GM12873 (cell line): ENCODE data around the gene OLFML1.

Source experiments
- TF ChIP-seq, protein P1 (sequence below): IDR thresholded peaks from 2 replicates; pipeline ENCODE4 v1.5.1; 2012; ENCODE audit warnings: low read depth, mild to moderate bottlenecking, moderate library complexity, low read length, control low read depth; ENCODE audit not compliant: insufficient read depth; ENCODE audit errors: missing control alignments

Gene OLFML1

DNA sequence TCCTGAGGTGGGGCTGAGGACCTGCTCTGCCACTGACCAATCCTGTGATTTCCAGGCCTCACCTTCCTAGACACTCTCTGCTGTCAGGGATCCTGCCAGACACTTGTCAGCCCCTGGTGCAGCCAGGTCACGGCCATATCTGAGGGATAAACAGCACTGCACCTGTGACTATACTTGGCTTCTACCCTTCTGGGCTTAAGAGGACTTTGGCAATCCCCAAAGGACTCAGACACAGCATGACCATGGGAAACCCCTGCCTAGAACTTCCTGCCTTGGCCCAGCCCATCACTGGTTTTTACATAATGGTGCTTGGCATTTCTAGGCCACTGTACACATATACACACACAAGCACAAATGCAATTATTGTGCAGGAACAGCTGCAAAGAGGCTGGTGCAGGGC lies 11.6 kb upstream of the OLFML1 start:
- TF ChIP-seq, protein P1, sequence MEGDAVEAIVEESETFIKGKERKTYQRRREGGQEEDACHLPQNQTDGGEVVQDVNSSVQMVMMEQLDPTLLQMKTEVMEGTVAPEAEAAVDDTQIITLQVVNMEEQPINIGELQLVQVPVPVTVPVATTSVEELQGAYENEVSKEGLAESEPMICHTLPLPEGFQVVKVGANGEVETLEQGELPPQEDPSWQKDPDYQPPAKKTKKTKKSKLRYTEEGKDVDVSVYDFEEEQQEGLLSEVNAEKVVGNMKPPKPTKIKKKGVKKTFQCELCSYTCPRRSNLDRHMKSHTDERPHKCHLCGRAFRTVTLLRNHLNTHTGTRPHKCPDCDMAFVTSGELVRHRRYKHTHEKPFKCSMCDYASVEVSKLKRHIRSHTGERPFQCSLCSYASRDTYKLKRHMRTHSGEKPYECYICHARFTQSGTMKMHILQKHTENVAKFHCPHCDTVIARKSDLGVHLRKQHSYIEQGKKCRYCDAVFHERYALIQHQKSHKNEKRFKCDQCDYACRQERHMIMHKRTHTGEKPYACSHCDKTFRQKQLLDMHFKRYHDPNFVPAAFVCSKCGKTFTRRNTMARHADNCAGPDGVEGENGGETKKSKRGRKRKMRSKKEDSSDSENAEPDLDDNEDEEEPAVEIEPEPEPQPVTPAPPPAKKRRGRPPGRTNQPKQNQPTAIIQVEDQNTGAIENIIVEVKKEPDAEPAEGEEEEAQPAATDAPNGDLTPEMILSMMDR = no peak

DNA sequence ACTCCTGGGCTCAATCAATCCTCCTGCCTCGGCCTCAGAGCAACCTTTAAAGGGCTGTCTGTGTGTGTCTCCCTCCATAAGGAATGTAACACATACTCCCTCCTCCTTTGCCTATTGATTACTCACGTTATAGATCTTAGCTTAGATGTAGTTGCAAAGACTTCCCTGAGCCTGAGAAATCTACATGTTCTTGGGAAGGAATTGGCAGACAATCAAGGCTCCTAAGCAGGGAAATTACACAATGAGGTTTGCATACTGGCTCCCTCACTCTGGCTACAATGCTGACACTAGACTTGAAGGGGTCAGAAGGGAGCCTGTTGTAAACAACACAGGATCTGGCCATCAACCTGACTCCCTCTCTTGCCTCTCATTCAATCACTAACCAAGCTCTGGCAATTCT lies 5.2 kb upstream of the OLFML1 start:
- TF ChIP-seq, protein P1 = no peak

- TF ChIP-seq, protein P1 = no peak
Measured at GRCh38 chr11:7484131-7484530, 1.2 kb upstream of the OLFML1 start.

GRCh38 chr11:7484645-7485044 lies 661 bp upstream of the OLFML1 start:
- TF ChIP-seq, protein P1 = no peak

DNA sequence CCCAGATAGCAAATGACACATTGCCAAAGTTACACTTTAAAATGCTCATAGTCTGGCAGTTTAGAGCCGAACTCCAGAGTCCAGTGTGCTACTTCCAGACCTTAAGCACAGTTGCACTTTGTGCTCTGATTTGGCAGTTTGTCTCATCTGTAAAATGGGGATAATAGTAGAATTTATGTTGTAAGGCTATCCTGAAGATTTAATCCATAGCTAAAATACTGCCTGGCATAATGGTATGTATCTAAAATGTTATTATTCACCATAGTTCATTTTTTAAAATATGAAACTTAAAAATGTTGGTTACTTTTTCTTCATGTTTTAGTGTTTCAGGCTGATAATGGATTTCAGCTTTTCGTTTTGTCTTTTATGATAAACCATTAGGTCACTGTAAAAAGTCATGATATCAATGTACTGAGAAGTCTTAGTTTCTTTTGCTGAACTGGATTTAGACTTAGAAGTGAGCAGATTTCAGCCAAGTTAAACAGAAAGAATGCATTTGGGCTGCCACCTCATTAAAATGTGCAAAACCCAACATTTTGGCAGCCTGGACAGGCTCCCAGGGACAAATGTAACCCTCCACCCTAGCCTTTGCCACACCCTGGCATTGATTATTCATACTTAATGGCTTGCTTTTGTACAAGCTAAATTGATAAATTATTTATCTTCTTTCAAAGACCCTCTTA lies 933 bp downstream of the OLFML1 start:
- TF ChIP-seq, protein P1 = no peak

- TF ChIP-seq, protein P1 = no peak
Measured at GRCh38 chr11:7486781-7487140, 1.5 kb downstream of the OLFML1 start.

DNA sequence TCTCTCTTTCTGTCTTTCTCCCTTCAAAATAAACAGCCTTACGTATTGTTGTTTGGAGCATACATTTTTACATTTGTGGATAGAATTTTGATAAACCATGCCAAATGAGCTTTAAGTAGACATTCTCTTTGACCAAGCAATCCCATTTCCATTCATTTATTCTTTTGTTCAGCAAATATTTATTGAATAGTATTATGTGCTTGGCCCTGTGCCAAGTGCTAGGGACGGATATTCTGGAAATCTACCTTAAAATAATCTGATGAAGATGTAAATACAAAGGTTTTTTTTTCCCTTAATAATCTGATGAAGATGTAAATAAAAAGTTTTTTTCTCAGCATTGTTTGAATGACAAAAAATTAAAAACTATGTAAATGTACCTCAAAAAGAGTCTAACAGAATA lies 2.1 kb downstream of the OLFML1 start:
- TF ChIP-seq, protein P1 = no peak
